SU-DHL-6 (cell line): ENCODE measurements around the gene RRM2.

ENCODE experiments used
- H2AFZ ChIP-seq: fragments of 200-600 bp; sonication (generic); 2 replicates; pipeline ENCODE4 v1.6.1; 2014; ENCODE audit warnings: low read depth, mild to moderate bottlenecking, moderate library complexity, mixed read lengths, antibody characterized with exemption, low read length; ENCODE audit not compliant: severe bottlenecking
- H3F3A ChIP-seq: fragments of 200-600 bp; shearing (Covaris generic); 2 replicates; pipeline ENCODE4 v1.6.0; 2016; ENCODE audit warnings: antibody characterized with exemption, mild to moderate bottlenecking; ENCODE audit not compliant: insufficient read depth
- H3K27ac ChIP-seq: fragments of 200-600 bp; sonication (generic); 2 replicates; pipeline ENCODE4 v1.5.1; 2016; ENCODE audit warnings: low read depth, mild to moderate bottlenecking, low read length, moderate library complexity, mixed read lengths
- H3K27me3 ChIP-seq: fragments of 200-600 bp; sonication (generic), shearing (Covaris generic); 2 replicates; pipeline ENCODE4 v1.6.0; 2014; ENCODE audit warnings: mild to moderate bottlenecking, low read length
- H3K36me3 ChIP-seq: fragments of 200-600 bp; sonication (generic); 2 replicates; pipeline ENCODE4 v1.6.1; 2014; ENCODE audit warnings: mild to moderate bottlenecking, low read length, mixed read lengths
- H3K4me2 ChIP-seq: fragments of 300-600, 200-600 bp; shearing (Covaris generic), sonication (generic); 2 replicates; pipeline ENCODE4 v1.6.0; 2014; ENCODE audit warnings: low read length, low read depth, mild to moderate bottlenecking; ENCODE audit not compliant: poor library complexity, severe bottlenecking
- H3K4me3 ChIP-seq: fragments of 200-600 bp; sonication (generic); 2 replicates; pipeline ENCODE4 v1.5.1; 2014; ENCODE audit warnings: antibody characterized with exemption, low read length, mild to moderate bottlenecking, mixed read lengths; ENCODE audit not compliant: insufficient read depth, poor library complexity, severe bottlenecking
- H3K79me2 ChIP-seq: fragments of 200-600 bp; sonication (generic); 2 replicates; pipeline ENCODE4 v1.6.1; 2014; ENCODE audit warnings: mild to moderate bottlenecking, low read length, moderate library complexity; ENCODE audit not compliant: insufficient read depth
- H3K9ac ChIP-seq: fragments of 200-600 bp; sonication (generic); 2 replicates; pipeline ENCODE4 v1.7.0; 2014; ENCODE audit warnings: mild to moderate bottlenecking, low read length
- H3K9me2 ChIP-seq: fragments of 200-600 bp; sonication (generic); replicated peaks from 2 replicates; pipeline ENCODE4 v1.6.1; 2014; ENCODE audit warnings: low read length; ENCODE audit not compliant: insufficient read depth
- H3K9me3 ChIP-seq: fragments of 200-600 bp; sonication (generic); 2 replicates; pipeline ENCODE4 v1.6.1; 2014; ENCODE audit warnings: low read length, mixed read lengths; ENCODE audit not compliant: insufficient read depth
- H4K20me1 ChIP-seq: fragments of 200-600 bp; sonication (generic); 2 replicates; pipeline ENCODE4 v1.6.1; 2014; ENCODE audit warnings: low read depth, mild to moderate bottlenecking, antibody characterized with exemption, low read length, moderate library complexity, mixed read lengths
- CTCF ChIP-seq: fragments of 200-600 bp; sonication (generic); IDR thresholded peaks from one replicate; pipeline ENCODE4 v1.5.1; 2017; ENCODE audit warnings: antibody characterized with exemption, mild to moderate bottlenecking, low read length, moderate library complexity; ENCODE audit not compliant: insufficient read depth, poor library complexity, severe bottlenecking
- EZH2phosphoT487 ChIP-seq: fragments of 200-600 bp; sonication (generic), shearing (Covaris generic); conservative IDR thresholded peaks from 2 replicates; pipeline ENCODE4 v1.6.1; 2018; ENCODE audit warnings: mild to moderate bottlenecking, antibody characterized with exemption, low read length, moderate library complexity, mixed read lengths

Gene RRM2

DNA sequence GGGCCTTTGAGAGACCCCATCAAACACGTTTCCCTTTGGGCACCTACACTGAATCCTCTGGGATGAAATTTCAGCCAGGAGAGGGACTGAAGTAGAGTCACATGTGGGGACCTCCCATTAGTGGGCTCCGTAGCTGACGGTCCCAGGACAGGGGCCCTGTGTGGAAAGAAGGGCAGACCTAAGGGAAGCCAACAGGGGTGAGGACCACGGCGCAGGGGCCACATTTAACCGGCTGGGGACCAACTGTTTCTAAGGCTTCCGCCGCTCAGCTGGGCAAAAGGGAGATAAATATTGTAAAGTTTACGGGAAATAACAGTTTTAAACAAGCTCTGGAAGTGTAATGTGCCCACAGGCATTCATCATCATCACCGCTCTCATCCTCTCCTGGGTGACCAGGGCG is 42.7 kb downstream of the RRM2 start:
- H3K4me2 ChIP-seq: no peak overlapping the region

DNA sequence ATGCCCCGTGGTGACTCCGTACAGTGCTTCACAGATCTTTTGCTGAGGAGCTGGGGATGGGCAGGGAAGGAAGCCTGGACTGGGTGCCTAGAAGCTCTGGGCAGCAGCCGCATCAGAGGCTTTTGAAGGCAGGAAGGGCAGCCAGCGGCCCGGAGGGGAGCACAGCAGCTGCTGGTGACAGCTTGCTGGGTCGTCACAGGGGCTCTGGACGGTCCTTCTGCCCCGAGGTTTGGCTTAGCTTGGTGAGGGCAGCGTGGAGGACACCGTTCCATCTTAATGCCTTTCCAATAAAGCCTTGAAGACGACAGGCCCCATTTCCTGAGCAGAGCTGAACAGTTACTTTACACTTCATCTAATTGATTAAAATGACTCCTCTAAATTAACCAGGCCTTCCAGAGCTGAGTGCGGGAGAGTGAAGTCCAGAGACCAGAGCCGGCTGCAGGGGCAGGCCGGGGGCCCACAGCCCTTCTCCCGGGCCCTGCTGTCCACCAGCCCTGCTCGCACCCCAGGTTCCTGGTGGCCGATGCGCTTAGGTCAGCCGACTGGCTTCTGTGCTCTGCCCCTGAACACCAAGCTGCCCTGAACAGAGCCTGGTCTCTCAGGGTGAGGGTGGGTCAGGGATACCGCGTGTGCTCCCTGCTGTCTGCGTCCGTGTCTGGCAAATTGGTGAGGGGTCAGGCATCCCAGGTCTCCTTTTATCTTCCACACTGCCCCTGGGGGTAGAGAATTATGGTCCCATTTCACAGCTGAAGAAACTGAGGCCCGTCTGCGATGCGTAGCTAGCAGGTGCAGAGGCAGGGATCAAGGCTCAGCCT is 43.5 kb downstream of the RRM2 start:
- no peak overlapping the region for H3K9ac ChIP-seq
- H4K20me1 ChIP-seq: no peaks in the 10 kb centered on the region
- H3K9me3 ChIP-seq: no peaks in the 10 kb centered on the region
- no peak overlapping the region for H3K4me2 ChIP-seq
- no peaks in the 10 kb centered on the region for H3F3A ChIP-seq
- no peak overlapping the region for H2AFZ ChIP-seq
- H3K79me2 ChIP-seq: no peaks in the 10 kb centered on the region
- H3K36me3 ChIP-seq: no peaks in the 10 kb centered on the region
- no peak overlapping the region for H3K27ac ChIP-seq
- no peak overlapping the region for H3K4me3 ChIP-seq
- TF ChIP-seq CTCF: no peak
- no peak for TF ChIP-seq EZH2phosphoT487
- H3K27me3 ChIP-seq: no peaks in the 10 kb centered on the region
- H3K9me2 ChIP-seq: no peaks in the 10 kb centered on the region

More for the DNA sequence above, 42.7 kb downstream of the RRM2 start:
- Histone ChIP-seq H3K36me3 (no peaks in the 10 kb centered on the region), H3K9ac (no peak overlapping the region), H3F3A (no peaks in the 10 kb centered on the region), H4K20me1 (no peaks in the 10 kb centered on the region), H3K9me3 (no peaks in the 10 kb centered on the region), H3K27ac (no peak overlapping the region), H3K4me3 (no peak overlapping the region), H3K27me3 (no peaks in the 10 kb centered on the region), H2AFZ (no peak overlapping the region), H3K9me2 (no peaks in the 10 kb centered on the region), H3K79me2 (no peaks in the 10 kb centered on the region)
- no peak for TF ChIP-seq EZH2phosphoT487
- TF ChIP-seq CTCF: no peak

DNA sequence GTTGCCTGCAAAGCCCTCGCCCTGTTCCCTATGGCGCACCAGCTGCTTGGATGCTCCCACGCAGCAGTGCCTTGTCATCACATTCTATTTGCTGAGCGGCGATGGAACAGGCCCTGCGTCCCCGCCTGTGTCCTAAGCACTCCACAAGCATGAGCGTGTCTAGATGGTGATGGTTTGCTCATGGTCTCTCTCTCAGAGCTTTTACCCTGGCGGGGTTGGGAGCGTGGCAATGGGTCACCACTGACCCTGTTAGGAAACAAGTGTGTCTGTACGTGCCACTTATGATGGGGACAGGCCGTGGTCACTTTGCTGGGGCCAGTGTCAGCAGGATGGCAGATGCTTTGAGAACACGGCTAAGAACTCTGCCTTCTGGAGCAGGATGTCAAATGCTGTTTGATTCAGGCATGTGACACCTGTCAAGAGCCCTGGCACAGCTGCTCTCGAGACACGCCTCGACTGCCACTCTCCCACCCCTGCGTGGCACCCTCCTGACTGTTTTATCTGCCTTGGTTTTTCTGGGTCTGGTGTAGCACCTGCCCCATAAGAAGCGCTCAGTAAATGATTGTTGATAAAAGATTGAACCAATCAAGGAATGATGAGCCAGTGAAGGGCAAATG is 44.2 kb downstream of the RRM2 start:
- Histone ChIP-seq H3K4me3 (no peak overlapping the region), H3K9me3 (no peaks in the 10 kb centered on the region), H3K9ac (no peak overlapping the region), H4K20me1 (no peaks in the 10 kb centered on the region), H2AFZ (no peak overlapping the region), H3K4me2 (no peak overlapping the region), H3F3A (no peaks in the 10 kb centered on the region), H3K79me2 (no peaks in the 10 kb centered on the region), H3K36me3 (no peaks in the 10 kb centered on the region), H3K27me3 (no peaks in the 10 kb centered on the region), H3K27ac (no peak overlapping the region), H3K9me2 (no peaks in the 10 kb centered on the region)
- no peak for TF ChIP-seq CTCF
- no peak for TF ChIP-seq EZH2phosphoT487
